HG02870 (cell line): Measurements from ENCODE around the gene ATP6V0A1.
A peak's percentile ranks its signal among the peaks of the same experiment; 100 is the strongest.
"Not testable (repeated sequence)": the region's sequence is repeated elsewhere in the genome, so short reads cannot be mapped to it uniquely, and the experiment has no call there.

Source experiments
- ATAC-seq: cut with Tn5 transposase; IDR thresholded peaks from one replicate; pipeline ENCODE4 v1.9.1; 2021; ENCODE audit warnings: mild to moderate bottlenecking, moderate library complexity; ENCODE audit not compliant: unreplicated experiment

The ATP6V0A1 gene

DNA sequence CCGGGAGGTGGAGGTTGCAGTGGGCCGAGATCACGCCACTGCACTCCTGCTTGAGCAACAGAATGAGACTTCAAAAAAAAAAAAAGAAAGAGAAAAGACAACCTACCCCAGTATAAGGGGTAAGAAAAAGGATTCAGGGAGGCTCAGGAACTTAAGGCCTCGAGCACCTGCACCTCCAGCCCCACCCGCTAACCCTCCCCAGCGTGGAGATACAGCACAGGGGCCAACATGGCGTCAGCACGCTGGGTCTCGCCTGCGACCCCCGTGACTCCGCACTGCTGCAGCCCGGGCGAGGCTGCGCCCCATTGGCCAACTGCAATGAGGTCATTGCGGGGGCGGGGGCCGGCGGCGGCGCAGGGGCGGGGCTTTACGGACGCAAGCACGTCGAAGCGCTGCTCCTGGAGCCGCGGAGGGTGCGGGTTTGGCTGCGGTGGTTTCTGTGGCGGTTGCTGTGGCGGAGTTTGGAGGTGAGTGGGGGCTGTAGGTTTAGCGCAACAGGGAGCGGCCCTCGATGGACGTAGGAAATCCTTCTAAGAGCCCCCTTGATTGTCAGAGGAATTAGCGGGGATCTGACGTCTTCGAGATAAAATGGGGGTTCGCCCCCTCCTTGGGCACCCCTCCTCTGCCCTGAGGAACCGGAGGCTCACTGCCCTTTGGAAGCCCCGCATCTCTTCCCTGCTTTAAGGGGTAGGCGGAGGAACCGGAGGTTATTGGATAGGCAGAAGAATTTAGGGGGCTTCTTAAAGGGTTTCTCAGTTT lies at the start of gene ATP6V0A1:
Gene ATP6V0A1 (plus strand): TSS at position 382 of the 759 bp plus-strand sequence. CDS start 2,017 bp downstream, outside the sequence.
- ATAC-seq, result peak; percentile 67

GRCh38 chr17:42409523-42410318 lies 49.0 kb upstream of the ATP6V0A1 start:
- no peak for ATAC-seq

DNA sequence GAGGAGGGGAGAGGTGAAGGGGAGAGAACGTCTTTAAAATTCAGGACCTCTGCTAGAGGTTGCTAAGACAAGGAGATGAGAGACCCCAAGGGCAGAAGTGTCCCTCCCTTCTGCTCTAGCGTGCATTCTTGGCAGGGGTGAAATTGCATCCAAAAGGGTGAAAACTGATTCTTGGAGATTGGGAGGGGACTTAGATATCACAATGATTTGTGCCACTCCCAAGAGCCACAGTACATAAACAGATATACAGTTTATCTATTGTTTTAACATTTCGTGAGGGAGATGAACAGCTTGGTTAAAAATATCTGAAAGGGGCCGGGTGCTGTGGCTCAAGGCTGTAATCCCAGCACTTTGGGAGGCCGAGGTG lies 48.4 kb upstream of the ATP6V0A1 start:
- no peak for ATAC-seq

DNA sequence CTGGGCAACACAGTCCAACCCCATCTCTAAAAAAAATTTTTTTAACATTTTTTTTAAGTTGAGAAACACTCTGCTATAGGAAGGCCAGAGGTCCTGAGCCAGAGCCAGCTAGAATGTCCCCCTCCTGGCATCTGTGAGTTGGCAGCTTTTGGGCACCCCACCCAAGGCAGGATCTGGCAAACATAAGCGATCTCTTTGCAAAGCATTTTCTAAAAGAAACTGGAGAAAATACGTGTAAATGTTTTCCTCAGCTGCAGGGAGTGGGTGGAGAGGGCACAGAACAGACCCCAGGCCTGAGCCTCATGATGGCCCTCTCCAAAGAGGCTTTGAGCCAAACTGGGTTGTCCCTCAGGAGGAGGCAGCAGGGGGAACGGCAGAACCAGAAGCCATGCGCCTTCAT lies 47.3 kb upstream of the ATP6V0A1 start:
- ATAC-seq, result no peak

GRCh38 chr17:42411905-42412679 lies 46.6 kb upstream of the ATP6V0A1 start:
- ATAC-seq, result no peak

- ATAC-seq, result no peak
Measured at GRCh38 chr17:42413464-42414040, 45.1 kb upstream of the ATP6V0A1 start.

DNA sequence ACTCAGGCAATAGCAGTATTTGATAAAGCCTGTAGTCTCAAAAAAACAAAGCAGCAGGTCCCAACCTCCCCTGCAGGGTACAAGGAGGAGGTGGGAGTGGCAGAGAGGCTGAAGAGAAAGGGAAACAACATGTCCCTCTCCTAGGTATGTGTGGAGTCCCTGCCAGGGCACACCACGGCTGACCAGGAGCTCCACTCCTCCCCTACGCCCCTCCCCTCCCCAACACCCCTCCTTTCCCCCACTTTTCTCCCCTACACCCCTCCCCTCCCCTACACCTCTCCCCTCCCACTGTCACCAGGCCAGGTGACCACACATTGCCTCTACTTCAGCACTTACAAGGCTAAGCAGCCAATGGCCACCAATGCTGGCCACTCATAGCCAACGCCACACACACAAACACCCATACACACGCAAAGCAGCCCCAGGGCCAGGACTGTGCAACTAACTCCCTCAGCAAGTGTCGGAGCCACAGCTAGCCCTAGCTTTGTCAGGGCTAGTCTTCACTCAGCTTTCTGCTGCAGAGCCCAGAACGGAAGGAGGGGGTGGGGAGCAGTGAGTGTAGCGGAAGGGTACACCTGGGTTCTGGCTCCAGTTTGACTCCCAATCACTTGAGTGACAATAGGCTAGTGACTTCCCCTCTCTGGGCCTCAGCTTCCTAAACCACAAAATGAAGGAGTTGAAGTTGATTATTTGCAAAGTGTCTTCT lies 43.8 kb upstream of the ATP6V0A1 start:
- ATAC-seq, result no peak

DNA sequence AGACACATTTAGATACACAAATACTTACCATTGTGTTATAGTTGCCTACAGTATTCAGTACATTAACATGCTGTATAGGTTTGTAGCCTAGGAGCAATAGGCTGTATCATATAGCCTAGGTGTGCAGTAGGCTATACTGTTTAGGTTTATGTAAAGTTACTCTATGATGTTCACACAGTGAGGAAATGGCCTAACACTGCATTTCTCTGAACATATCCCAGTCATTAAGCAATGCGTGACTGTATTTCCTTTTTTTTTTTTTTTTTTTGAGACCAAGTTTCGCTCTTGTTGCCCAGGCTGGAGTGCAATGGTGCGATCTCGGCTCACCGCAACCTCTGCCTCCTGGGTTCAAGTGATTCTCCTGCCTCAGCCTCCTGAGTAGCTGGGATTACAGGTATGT lies 40.7 kb upstream of the ATP6V0A1 start:
- ATAC-seq, result not testable (repeated sequence)

DNA sequence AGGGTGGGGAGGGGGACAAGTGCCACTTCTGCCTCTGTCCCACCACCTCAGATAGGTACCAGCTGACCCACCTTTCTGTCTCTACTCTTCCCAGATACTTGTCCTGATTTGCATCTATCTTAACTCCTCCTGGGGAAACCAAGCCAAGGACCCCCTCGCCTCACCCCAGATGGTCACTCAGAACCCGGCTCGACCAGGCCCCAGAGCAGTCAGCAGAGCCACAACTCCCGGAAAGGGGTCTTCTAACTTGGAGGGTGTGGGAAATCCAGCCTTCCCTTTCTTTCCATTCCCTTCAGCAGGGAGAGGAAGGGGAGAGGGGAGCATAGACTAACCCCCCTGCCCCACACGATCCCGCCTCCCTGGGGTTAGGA lies 37.6 kb upstream of the ATP6V0A1 start:
- ATAC-seq, result no peak

- no peak for ATAC-seq
Measured at GRCh38 chr17:42421507-42422338, 37.0 kb upstream of the ATP6V0A1 start.

- ATAC-seq, result no peak
Measured at GRCh38 chr17:42422412-42422957, 36.2 kb upstream of the ATP6V0A1 start.

- no peak for ATAC-seq
Measured at GRCh38 chr17:42422958-42423712, 35.5 kb upstream of the ATP6V0A1 start, which contains the start of gene CAVIN1. CAVIN1 (minus strand) TSS chr17:42423256; CDS start chr17:42423097, 159 bp downstream.

DNA sequence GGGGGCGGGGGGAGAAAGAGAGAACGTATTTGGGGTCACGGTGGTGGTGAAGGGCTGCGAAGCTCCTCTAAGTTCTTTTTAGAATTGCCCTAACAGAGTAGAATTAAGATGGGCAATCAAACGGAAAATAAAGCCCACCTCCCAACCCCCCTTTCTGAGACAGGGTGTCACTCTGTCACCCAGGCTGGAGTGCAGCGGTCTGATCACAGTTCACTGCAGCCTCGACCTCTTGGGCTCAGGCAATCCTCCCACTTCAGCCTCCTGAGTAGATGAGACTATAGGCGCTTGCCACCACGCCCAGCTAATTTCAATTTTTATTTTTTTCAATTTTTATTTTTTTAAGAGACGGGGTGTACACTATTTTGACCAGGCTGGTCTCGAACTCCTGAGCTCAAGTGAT lies 34.9 kb upstream of the ATP6V0A1 start:
- no peak for ATAC-seq

DNA sequence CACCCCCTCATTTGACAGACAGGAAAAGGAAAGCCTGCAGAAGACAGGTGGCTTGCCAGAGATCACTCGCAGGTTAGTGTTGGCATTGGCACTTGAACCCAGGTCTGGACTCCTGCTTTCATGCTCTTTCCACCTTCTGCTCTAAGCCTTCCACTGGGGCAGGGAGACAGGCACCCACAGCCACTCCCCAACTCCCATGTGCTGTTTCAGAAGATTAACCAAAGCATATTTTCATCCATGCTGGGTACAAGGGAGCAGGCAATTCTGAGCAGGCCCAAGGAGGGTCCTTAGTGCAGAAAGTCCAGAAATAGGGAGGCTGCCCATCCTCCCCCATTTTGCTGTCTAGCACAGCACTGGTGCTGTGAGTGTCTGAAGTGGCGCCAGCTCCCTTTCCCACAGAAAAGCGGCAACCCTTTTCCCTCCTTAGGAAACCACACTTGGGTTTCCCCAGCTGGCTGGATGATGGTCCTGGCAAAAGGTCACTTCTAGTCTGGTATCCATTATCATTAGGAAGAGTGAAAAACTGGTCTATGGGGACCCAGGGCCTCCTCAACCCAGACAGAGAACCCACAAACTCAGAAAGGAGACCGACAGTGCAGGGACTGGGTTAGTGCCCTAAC lies 33.6 kb upstream of the ATP6V0A1 start:
- no peak for ATAC-seq

DNA sequence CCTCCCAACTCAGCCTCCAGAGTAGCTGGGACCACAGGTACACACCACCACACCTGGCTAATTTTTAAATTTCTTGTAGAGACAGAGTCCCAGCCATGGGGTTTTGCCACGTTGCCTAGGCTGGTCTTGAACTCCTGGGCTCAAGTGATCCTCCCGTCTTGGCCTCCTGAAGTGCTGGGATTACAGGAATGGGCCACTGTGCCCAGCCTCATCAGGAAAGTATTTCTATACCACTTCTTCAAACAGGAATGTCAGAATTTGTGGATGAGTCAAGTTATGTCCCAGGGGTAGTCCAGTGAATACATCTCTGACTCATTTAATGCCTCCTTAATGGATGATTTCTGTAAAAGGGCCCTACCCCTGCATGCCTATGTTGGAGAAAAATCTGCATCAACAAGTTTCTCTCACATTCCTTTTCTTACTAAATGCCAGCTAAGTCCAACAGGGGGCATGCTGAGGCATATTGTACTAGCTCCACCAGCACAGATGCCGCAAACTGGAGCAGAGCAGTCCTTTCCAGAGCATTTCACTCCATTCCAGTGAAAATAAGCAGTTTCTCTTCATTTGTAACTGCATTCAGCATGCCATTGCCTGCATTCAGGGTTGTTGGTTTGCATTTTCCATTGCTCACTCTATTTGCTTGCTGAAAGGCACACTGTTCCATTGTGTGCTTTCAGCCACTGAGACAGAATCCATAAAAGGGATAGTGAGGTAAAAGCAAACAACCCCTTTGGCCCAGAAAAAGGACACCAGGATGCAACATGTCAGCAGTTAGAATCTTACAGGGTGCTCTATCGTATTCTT lies 30.3 kb upstream of the ATP6V0A1 start:
- no peak for ATAC-seq

DNA sequence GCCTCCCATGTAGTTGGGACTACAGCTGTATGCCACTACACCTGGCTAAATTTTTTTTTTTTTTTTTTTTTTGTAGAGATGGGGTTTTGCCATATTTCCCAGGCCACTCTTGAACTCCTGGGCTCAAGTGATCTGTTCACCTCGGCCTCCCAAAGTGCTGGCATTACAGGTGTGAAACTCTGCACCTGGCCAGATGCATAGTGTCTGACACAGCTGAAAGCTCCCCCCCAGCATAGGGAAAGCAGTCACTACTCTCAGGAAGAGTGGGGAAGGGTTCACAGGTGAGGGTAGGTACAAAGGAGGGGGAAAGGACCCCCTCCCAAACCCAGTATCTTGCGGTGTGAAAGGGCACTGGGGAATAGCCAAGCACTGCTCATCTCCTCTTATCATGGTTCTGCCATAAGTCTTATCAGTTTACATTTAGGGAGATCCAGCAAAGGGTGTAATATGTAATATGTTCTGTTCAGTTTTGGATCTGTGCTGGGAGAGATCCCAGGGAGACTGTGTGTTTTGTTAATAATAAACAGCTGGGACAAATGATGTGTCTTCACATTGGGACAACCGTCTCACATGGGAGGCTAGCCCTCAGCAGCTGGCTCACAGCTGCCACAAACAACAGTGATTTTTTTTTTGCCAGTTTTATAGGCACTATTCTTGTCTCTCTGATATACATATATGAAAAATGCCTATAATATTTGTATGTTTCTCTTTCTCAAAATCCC lies 28.8 kb upstream of the ATP6V0A1 start:
- no peak for ATAC-seq

DNA sequence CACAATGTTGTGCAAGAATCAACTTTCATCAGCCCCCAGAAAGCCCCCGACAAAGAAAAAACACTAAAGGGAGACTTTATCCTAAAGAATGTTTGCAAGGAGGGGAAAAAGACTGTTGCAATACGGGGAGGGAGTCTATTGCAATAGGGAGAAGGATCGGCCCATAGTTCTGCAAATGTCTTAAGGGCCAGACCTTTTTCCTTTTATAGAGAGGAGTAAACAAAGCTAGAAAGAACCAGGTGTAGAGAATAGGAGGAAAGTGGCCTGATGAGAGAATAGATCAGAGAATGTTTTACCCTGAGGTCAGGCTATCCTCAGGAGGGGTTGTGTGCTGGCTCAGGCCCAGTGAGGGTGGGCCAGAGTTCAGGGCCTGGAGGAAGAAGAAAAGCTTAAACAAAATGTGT lies 26.9 kb upstream of the ATP6V0A1 start:
- no peak for ATAC-seq
